HepG2 (cell line): ENCODE results near the gene NDUFB5. TPM values are rescaled to one million over a fixed set of nuclear protein-coding genes. Genes with fewer than 3 reads are reported as not detected.

ENCODE experiments used
- DNMT1 ChIP-seq: sonication (generic); formaldehyde crosslinking; IDR thresholded peaks from 2 replicates; pipeline ENCODE4 v1.5.1; 2020; ENCODE audit warnings: mild to moderate bottlenecking, missing genetic modification reagents
- DZIP1 ChIP-seq: sonication (generic); formaldehyde crosslinking; IDR thresholded peaks from 2 replicates; pipeline ENCODE4 v1.5.0; 2020; ENCODE audit warnings: mild to moderate bottlenecking, missing genetic modification reagents
- FOXM1 ChIP-seq: sonication (generic); formaldehyde crosslinking; IDR thresholded peaks from 2 replicates; pipeline ENCODE4 v1.5.0; 2020; ENCODE audit warnings: missing genetic modification reagents
- MLLT10 ChIP-seq: sonication (generic); formaldehyde crosslinking; IDR thresholded peaks from 2 replicates; pipeline ENCODE4 v1.4.0; 2020; ENCODE audit warnings: missing genetic modification reagents
- MTERF4 ChIP-seq: sonication (generic); formaldehyde crosslinking; IDR thresholded peaks from 2 replicates; pipeline ENCODE4 v1.8.0; 2023; ENCODE audit warnings: mild to moderate bottlenecking, missing genetic modification reagents
- NFKBIZ ChIP-seq: IDR thresholded peaks from 2 replicates; pipeline ENCODE4 v1.6.1; 2018; ENCODE audit warnings: missing genetic modification reagents, missing compliant biosample characterization
- NR0B2 ChIP-seq: sonication (generic); formaldehyde crosslinking; IDR thresholded peaks from 2 replicates; pipeline ENCODE4 v1.4.0; 2020; ENCODE audit warnings: mild to moderate bottlenecking, missing genetic modification reagents
- PRMT3 ChIP-seq: sonication (generic); formaldehyde crosslinking; IDR thresholded peaks from 2 replicates; pipeline ENCODE4 v1.8.1; 2022; ENCODE audit warnings: low read depth, mild to moderate bottlenecking, moderate library complexity, missing genetic modification reagents, borderline replicate concordance
- TRIM22 ChIP-seq: fragments of 450-650 bp; IDR thresholded peaks from 2 replicates; pipeline ENCODE4 v1.6.1; 2017
- ZBTB20 ChIP-seq: sonication (generic); formaldehyde crosslinking; IDR thresholded peaks from 2 replicates; pipeline ENCODE4 v1.8.1; 2023; ENCODE audit warnings: missing genetic modification reagents, low read depth, mild to moderate bottlenecking, borderline replicate concordance
- ZNF224 ChIP-seq: sonication (generic); formaldehyde crosslinking; IDR thresholded peaks from 2 replicates; pipeline ENCODE4 v1.5.0; 2020; ENCODE audit warnings: mild to moderate bottlenecking, missing genetic modification reagents
- ZNF343 ChIP-seq: sonication (generic); formaldehyde crosslinking; IDR thresholded peaks from 2 replicates; pipeline ENCODE4 v1.4.0; 2020; ENCODE audit warnings: mild to moderate bottlenecking, missing genetic modification reagents
- ZNF576 ChIP-seq: sonication (generic); formaldehyde crosslinking; IDR thresholded peaks from 2 replicates; pipeline ENCODE4 v1.4.0; 2020; ENCODE audit warnings: mild to moderate bottlenecking, missing genetic modification reagents
- ZNF747 ChIP-seq: sonication (generic); formaldehyde crosslinking; IDR thresholded peaks from 2 replicates; pipeline ENCODE4 v1.8.1; 2023; ENCODE audit warnings: missing genetic modification reagents, mild to moderate bottlenecking, borderline replicate concordance
- ZSCAN5A ChIP-seq: sonication (generic); formaldehyde crosslinking; IDR thresholded peaks from 2 replicates; pipeline ENCODE4 v1.8.0; 2022; ENCODE audit warnings: mild to moderate bottlenecking, missing genetic modification reagents, borderline replicate concordance
- polyA plus RNA-seq, 8 experiments: library from polyadenylated mRNA; depleted of rRNA in 3 of 8; stranded (reverse) in 7 of 8; unstranded in 1 of 8; fragments of >200 nt; fragmentation: Illumina TruSeq in 4 of 8; extraction: Trizol in 4 of 8; gene quantifications; 2 replicates each; pipeline versions ENCODE4 v1.2.1 to v1.2.3, GENCODE V29; 2011 to 2016; ENCODE audit warnings: low read depth in 4 of 8, missing spikeins in 1 of 8, mixed read lengths in 1 of 8; ENCODE audit not compliant: insufficient read depth in 1 of 8
- total RNA-seq, 5 experiments: library from RNA; depleted of rRNA; stranded (reverse); fragments of >200 nt; fragmentation: Illumina TruSeq; extraction: Trizol; gene quantifications; 2 replicates each; pipeline ENCODE4 v1.2.3, GENCODE V29; 2016; ENCODE audit warnings: low read depth in 1 of 5

Gene NDUFB5
- total and polyA plus RNA-seq, 2 of the 13 experiments (the other 11 are each of a cell fraction or from before 2014, with no cell fraction given): 43.3 to 120 TPM

GRCh38 chr3:179604321-179605078 lies at the start of gene NDUFB5, which contains the start of gene MRPL47 (continued):
- TF ChIP-seq ZNF224 (CRISPR knock-in tag) (0 out of 2 replicates have a peak, but pooled peaks have one; percentile 53), NFKBIZ (CRISPR knock-in tag) (0 out of 2 replicates have a peak, but pooled peaks have one; percentile 19), FOXM1 (CRISPR knock-in tag) (no peak), ZNF576 (0 out of 2 replicates have a peak, but pooled peaks have one; percentile 75), MLLT10 (CRISPR knock-in tag) (no peak), MTERF4 (CRISPR knock-in tag) (no peak), ZSCAN5A (CRISPR knock-in tag) (no peak), PRMT3 (no peak), DNMT1 (CRISPR knock-in tag) (no peak), NR0B2 (CRISPR knock-in tag) (peak; percentile 72; the same call in 1 of the 2 replicates), ZNF343 (CRISPR knock-in tag) (no peak), ZBTB20 (CRISPR knock-in tag) (peak; percentile 58; the same call in 1 of the 2 replicates), DZIP1 (CRISPR knock-in tag) (no peak), ZNF747 (CRISPR knock-in tag) (peak; percentile 52; the same call in 1 of the 2 replicates), TRIM22 (no peak)
